DMS153 (cell line): ENCODE data around the gene C5.
"Not testable (repeated sequence)": the region's sequence is repeated elsewhere in the genome, so short reads cannot be mapped to it uniquely, and the experiment has no call there.

Experiments
- DNase-seq: peaks from one replicate; lab custom pipeline; 2025; lab: John Stamatoyannopoulos, UW

Gene C5

GRCh38 chr9:121048618-121049017 is 1.5 kb downstream of the C5 start:
- no peak for DNase-seq

GRCh38 chr9:121048175-121048574 is 1.9 kb downstream of the C5 start:
- no peak for DNase-seq

GRCh38 chr9:121038804-121039203 is 11.3 kb downstream of the C5 start:
- DNase-seq, result no peak

GRCh38 chr9:121038362-121038761 is 11.7 kb downstream of the C5 start:
- DNase-seq, result no peak

GRCh38 chr9:121035717-121036116 is 14.4 kb downstream of the C5 start:
- not testable (repeated sequence) for DNase-seq

- no peak for DNase-seq
Measured at GRCh38 chr9:121034529-121034928, 15.5 kb downstream of the C5 start.

GRCh38 chr9:121029469-121029868 is 20.6 kb downstream of the C5 start:
- no peak for DNase-seq

- DNase-seq, result not testable (repeated sequence)
Measured at GRCh38 chr9:121028285-121028684, 21.8 kb downstream of the C5 start.

GRCh38 chr9:121026768-121027167 is 23.3 kb downstream of the C5 start:
- no peak for DNase-seq

GRCh38 chr9:121026260-121026691 is 23.8 kb downstream of the C5 start:
- no peak for DNase-seq

- DNase-seq, result no peak
Measured at GRCh38 chr9:121024237-121024636, 25.8 kb downstream of the C5 start.

- DNase-seq, result no peak
Measured at GRCh38 chr9:121023064-121023463, 27.0 kb downstream of the C5 start.

- DNase-seq, result no peak
Measured at GRCh38 chr9:121021301-121021700, 28.8 kb downstream of the C5 start.

- DNase-seq, result no peak
Measured at GRCh38 chr9:121019273-121019672, 30.8 kb downstream of the C5 start.

- no peak for DNase-seq
Measured at GRCh38 chr9:121013911-121014310, 36.2 kb downstream of the C5 start.

GRCh38 chr9:121009650-121010049 is 40.4 kb downstream of the C5 start:
- DNase-seq, result no peak

GRCh38 chr9:120999317-120999716 is 50.8 kb downstream of the C5 start:
- no peak for DNase-seq

- DNase-seq, result no peak
Measured at GRCh38 chr9:120998111-120998510, 52.0 kb downstream of the C5 start.

GRCh38 chr9:120997502-120997901 is 52.6 kb downstream of the C5 start:
- DNase-seq, result no peak

- no peak for DNase-seq
Measured at GRCh38 chr9:120996409-120996808, 53.7 kb downstream of the C5 start.

- no peak for DNase-seq
Measured at GRCh38 chr9:120989065-120989464, 61.0 kb downstream of the C5 start.

GRCh38 chr9:120985819-120986222 is 64.3 kb downstream of the C5 start:
- peak; percentile 4 for DNase-seq

GRCh38 chr9:120983259-120983837 is 66.7 kb downstream of the C5 start:
- no peak for DNase-seq

- no peak for DNase-seq
Measured at GRCh38 chr9:120982836-120983235, 67.2 kb downstream of the C5 start.

GRCh38 chr9:120980951-120981350 is 69.1 kb downstream of the C5 start:
- DNase-seq, result no peak
